NCI-H748 (cell line): ENCODE measurements around the gene VWF.

Source experiments
- DNase-seq: peaks from one replicate; lab custom pipeline; 2025; ENCODE audit not compliant: unreplicated experiment; lab: John Stamatoyannopoulos, UW

The VWF gene

DNA sequence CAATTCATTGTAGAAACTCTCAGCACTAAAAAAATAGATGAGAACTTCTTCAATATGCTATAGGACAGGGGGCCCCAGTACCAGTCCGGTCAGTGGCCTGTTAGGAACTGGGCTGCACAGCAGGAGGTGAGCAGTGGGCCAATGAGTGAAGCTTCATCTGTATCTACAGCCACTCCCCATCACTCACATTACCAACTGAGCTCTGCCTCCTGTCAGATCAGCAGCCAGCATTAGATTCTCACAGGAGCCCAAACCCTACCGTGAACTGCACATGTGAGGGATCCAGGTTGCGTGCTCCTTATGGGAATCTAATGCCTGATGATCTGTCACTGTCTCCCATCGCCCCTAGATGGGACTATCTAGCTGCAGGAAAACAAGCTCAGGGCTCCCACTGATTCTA lies 163.7 kb downstream of the VWF start:
- DNase-seq, result no peak

DNA sequence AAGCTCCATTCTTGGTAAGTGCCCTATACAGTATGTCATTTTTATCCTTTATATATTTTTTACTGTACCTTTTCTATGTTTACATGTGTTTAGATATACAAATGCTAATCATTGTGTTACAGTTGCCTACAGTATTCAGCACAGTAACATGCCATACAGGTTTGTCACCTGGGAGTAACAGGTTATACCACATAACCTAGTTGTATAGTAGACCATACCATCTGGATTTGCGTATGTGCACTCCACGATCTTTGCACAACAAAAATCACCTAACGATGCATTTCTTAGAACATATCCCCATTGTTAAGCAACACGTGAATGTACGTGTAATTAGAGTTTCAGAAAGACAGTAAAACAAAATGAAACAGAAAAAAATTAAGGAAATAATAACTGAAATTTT lies 167.5 kb downstream of the VWF start:
- DNase-seq, result no peak

DNA sequence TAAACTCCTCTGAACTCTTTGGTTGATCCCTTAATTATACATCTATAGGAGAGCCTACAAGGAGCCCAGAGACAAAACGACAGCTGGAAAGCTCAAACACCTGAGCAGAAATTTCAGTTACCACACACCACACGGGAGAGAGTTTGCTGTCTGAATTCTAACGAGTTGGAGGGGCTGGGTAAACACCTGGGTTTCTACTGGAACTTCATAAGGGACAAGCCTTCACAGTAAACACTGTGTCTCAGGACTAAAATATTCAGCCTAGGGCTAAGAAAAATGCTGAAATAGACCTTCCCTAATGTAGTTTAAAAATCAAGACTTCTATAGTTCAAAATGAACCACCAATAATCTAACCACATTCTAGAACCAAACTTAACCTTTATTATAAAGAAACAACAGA lies 169.8 kb downstream of the VWF start:
- no peak for DNase-seq

DNA sequence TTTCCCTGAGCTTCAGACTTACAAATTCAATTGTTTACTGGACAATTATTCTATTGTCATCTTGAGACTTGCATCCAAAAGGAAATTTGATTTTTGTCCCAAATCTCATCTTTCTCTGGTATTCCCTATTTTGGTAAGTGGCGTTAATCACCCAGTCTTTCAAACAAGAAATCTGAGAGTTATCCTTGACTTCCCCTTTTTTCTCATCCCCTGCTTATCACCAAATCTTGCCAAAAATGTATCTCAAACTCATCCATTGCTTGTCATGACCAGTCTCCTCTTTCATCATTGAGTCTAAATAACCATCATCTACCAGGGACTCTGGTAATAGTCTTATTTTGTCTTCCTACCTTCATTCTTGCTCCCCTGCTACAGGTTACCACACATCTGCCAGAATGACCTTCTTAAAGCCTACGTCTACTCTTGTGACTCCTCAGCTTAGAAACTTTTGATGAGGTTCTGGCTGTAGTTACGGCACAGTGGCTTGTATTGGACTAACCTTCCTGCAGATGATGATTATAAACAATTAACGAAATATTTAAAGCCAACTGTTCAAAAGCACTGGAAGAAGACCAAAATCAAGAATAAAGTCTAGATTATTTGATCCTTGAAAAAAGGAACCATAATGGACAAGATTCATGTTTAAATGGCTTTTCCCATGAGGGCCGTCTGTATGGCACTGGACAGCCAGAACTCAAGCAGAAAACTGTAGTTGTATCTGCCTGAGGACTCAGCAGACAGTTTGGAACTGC lies 170.5 kb downstream of the VWF start:
- DNase-seq, result no peak

DNA sequence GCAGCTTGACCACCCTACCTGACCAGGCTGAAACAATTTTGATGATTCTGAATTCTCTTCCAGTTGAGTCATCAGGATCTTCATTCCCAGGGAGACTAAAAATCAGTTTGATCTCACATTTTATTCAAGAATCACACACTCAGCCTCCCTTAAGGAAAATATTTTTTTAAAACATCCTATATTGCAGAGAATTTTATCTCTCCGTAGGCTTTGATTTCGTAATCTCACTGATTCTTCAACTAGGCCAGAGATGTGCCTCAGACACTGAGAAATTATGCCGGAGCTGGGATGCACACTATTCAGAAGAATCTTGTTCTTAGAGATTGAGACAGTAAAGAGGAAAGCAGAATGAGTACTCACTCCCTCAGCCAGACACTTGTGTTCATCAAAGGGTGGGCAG lies 172.4 kb downstream of the VWF start:
- no peak for DNase-seq

DNA sequence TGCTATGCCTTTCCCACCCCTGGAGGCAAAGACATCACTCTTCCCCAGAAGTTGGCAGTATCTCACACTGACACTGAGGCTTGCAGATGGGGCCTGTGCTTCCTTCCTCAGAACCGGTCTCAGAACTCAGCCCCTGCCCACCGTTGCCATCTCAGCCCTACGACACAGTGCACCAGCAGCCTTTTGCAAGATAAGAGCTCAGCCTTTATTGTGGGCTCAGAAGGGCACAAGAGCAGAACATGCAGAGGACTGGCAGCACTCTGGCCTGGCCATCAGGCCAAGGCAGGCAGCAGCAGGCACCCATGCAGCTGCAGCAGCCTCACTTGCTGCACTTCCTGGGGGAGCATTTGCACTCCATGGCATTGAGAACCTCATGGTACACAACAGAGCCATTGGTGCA lies 175.8 kb downstream of the VWF start:
- DNase-seq, result no peak

DNA sequence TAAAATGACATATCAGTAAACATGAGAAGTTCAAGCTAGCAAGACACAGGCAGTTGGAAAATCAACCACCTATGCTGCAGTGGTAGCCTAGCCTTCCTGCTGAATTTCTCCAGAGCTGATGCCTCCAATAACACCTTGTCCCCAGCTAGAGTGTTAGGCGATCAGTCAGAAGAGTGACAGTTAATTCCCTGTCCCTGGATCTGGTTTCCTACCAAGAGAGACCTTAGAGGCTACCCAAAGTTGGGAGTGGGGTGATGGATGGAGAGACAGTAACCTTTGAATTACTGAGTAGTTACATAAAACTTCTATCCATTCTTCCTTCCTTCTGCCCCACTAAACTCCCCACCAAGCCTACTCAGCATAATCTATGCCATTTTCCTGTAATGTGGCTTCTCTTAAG lies 177.5 kb downstream of the VWF start:
- no peak for DNase-seq

DNA sequence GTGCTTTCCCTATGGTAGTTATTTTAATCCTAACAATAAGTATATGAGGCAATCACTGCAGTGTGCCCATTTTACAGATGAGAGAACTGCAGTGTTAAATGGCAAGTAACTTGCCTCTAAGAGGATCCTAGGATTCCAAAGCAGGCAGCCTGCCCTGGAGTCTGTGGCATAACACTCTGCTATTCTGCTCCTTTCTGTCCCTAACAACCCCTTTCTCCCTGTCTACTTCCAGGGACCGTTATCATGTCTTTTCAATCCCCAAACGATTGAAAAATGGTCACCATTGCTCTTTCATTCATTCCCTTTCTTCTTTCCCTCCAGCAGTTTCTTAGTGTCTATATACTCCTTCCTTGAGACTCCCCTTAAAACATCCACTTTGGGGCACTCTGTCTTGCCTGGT lies 178.1 kb downstream of the VWF start:
- no peak for DNase-seq

DNA sequence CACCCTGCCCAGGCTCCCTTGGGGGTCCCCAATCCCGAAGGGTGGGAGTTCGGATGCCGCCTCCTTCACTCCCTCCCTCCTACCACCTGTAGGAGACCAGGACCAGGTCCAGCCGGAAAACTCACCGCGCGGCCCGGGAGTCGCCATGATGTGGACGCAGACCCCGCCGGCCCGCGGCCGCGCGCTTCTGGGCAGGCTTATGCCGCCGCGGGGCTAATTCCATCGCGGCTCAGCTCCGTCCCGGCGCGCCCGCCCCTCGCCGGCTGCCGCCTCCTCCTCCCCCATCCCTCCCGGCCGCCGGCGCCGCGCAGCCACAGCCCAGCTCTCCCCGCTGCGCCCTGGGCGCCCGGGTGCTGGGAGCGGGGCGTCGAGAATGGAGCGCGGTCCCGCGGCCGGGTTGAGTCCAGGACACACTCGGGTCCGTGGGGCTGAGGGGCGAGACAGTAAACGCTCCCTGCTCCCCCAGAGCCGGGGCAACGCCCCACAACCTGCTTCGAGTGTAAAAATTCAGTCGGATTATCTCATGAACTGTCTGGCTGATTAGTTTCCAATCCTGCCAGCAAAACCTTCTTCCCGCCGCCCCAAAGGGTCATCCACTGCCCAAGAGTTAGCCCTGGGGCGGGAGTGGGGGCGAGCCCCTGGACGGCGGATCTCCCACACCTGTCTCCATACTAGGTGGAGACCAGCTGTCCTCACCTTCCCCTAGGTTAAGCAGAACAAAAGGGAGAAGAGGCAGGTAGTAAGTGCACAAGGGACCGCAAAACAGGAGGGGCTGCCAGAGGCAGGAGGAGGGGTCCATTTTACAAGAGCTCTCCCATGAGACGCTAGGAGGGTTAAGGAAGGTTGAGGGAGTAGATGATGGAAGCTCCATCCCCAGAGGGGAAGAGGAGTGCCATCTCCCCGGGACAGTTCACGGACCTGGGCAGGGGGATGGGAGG lies 179.1 kb downstream of the VWF start, which contains the start of gene ANO2:
Gene ANO2 (minus strand): TSS at position 189 of the 938 bp plus-strand sequence. CDS start 42 bp downstream, at position 147.
- peak; percentile 64 for DNase-seq

DNA sequence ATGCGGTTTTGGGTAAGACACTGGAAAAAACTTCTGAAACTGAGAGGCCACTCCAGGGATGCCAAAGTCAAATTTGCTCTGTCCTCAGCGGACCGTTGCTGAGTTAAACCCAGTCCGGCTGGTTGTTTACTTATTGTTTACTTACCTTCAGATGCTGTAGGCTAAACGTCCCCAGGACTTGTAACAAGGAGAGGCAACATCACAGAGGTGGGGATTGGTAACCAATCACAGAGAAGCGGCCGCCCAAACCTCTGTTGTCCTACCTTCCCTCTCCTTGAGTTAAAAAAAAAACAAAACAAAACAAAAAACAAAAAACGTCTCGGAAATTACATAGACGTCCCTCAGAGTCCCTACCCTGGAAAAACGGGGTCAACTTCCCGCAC lies 179.8 kb downstream of the VWF start:
- peak; percentile 24 for DNase-seq

DNA sequence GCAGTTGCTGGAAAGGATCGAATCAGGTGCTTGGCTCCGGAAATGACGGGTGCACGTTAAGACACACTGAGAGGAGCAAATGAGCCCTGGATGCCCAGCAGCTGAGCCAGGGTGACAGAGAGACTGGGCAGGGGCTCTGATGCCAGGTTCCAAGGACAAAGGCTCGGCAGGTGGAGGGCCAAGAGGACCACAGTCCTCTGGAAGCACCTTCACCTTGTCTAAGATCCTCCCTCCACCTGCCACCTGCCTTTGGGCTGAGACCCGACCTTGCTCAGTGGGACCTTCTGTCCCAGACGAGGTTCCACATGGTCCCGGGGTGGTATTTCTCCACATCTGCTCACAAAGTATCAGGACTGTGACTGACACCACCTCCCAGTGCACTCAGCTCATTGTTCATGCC lies 180.4 kb downstream of the VWF start:
- no peak for DNase-seq

DNA sequence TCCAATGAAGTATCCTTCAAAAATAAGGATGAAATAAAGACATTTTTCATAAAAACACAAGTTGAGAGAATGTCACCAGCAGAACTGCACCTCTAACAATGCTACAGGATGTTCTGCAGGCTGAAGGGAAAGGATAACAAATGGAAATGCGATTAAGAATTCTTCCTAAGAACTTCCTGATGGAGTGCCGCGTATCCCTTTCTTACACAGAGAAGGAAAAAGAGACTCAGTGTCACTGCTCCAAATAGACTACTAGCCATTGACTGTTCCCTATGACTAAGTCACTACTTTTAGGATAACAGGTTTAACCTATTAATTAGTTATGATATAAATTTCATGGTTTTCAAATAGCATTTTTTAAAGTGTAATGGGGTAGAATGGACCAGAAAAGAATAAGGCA lies 182.6 kb downstream of the VWF start:
- no peak for DNase-seq

DNA sequence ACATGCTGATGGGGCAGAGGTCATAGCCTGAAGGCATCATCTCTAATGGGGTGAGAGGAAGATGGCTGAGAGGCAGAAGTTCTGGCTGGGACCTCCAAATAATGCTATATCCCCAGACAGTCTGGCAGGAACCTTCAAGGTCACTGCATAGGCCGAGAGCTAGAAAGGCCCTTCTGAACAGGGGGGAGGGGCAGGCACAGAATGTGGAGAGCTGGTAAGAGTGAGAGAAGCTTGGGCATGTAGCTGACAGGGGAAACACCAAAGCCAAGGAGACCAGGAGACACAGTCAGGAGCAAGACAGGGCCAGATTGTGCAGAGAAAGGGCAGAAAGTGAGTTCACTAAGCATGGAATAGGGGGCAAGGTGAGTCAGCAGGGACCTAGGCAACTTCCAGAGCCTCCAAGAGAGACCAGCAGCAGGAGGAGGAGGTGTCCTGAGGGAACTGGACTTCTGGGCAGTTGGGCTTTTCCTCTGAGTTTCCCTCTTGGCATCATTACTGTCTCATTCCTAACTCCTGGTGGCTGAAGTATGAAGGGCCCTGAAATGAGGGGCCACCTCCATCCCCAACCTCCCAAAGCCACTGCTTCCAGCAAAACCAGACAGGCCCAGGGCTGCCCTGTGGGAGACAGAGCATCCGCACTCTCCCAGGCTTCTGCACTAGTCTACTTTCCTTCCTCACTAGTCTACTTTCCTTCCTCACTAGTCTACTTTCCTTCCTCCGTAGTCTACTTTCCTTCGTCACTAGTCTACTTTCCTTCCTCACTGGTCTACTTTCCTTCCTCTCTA lies 196.5 kb downstream of the VWF start:
- DNase-seq, result no peak

DNA sequence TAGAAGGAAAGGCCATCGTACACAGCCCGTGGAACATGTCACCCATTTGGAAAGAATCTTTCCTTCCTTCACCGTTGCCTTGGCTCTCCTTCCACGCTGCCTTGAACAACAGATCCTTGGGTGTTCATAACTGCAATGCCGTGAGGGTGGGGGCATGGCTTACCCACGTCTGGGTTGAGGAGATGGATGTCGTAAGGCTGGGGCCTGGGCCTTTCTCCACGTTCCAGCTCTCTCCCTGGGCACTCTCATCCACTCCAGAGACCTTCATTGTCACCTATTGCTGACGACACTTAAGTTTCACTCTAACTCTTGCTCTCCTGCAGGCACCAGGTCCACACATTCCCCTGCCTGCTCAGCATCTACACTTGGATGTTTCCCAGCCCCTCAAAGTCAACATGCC lies 198.8 kb downstream of the VWF start:
- no peak for DNase-seq

DNA sequence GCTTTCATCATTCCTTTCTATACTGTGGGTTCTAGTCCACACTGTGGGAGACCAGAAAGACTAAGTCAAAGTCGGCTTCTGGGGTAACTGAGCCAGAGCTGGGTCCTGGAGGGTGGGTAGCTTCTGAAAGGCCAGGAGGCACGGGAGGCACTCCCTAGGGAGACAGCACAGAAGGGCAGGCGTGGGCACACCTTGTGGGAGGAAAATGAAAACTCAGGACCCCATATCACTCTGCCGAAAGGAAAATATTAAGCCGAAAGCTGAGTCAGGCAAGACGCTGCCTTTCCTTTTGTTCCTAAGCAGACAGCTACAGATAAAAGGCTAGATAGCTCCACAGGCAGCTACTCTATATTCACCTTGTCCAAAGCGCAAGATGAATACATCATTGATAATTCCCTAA lies 200.1 kb downstream of the VWF start:
- no peak for DNase-seq

DNA sequence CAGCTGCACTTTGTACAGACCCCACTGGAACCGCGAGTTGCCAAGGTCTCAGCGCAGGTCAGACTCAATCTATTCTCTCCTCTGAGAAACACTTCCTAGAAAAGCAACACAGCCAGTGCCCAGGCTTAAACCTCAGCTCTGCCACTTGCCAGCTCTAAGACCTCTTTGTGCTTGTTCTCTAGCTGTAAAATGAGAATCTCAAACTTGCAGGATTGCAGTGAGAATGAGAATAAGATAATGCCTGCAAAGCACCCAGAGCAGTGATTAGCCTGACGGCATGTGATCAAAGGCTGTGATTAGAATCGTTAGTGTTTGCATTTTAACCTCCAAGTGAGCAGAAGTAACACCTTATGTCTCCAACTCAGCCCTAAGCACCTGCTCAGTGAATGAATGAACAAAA lies 200.7 kb downstream of the VWF start:
- DNase-seq, result no peak

DNA sequence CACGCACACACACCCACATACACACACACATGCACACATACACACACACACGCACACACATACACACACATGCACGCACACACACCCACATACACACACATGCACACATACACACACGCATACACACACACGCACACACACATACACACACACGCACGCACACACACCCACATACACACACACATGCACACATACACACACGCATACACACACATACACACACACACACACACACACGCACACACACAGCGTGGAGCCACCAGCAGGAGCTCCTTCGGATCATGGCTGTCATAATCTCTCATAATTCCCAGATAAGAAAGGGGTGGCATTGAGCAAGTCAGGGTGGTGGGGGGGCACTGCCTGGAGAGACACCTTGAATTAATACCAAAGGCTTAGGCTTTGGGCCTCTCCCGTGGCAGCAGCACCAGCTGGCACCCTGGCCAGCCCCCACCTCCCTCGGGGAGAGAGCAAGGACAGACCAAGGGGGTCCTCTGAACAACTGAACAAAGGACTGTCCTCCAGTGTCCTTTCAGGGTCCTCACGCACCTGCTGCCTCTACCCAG lies 201.3 kb downstream of the VWF start:
- no peak for DNase-seq

DNA sequence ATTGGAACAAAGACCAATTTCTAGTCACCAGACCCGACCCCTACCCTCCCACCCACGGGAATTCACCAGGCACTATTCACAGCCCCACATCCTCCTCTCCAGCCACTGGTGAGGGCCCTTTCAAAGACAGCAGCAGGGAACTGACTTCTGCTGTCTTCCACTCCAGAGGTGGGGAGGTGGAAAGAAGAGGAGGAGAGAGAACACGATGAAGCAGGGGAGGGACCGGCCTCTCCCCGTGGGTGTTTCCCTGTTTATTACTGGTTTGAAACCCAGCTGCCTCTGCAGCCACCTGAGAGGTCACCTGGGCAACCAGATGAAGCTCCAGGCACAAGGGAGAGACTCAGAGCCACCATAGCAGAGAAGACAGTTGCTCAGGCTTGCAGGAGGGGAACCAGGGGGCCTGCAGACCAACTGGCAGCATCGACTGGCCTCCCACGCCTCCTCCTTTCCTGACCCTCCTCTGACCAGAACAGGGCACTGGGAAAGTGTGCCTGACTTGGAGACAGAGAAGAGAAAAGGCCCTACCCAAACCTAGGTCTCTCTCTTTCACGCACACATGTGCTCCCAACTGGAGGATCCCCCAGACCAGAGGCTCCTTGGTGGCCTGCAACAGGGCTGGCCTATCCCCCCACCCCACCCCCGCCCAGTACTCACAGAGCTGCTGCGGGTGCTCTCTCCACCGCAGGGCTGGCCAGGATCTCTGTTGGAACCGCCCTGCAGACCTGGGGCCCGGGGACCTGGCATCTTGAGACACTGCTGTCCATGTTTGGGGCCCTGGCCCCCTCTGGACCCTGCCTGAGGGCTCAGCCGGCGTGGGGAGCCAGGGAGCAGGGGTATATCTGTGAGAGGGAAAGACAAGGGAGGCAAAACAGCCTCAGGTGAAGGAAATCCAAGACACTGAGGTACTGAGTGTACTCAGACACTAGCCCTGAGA lies 202.2 kb downstream of the VWF start:
- DNase-seq, result no peak

DNA sequence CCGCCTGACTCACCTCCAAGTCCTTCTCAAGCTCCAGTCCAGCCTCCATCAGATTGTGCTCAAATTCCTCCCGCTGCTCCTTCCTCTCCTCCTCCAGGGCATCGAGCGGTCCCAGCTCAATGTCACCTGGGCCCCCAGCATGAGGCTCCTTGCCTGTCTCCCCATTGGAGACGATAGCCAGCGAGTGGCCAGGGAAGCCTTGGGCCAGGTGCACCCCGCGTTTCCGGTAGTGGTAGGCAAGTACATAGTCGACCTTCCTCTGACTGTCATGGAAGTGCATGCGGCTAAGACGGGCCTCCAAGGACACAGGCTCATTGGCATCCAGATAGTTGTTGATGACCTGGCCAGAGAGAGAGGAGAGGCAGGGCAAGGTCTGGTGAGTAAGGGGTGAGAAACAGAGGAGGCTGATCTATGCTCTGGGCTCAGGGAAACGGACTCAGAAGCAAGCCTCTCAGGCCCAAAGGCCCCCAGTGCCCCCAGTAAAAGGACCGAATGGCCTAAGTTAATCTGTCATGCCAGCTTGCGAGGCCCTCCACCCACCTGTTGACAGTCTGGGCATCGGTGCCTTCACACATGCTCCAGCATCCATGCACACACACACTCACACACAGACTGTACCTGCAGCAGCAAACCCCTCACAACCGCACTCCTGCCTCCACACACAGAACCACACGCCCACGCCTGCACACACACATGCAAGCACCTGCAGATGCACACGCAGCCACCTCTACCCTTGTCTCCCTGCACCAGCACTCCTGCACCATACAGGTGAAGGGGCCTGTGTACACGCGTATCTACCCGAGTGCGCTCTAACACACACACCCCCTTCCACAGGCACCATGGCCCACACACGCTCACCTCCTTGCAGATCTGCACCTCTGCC lies 203.2 kb downstream of the VWF start:
- DNase-seq, result no peak
